Inferior parietal cortex (tissue), 1 donor: ENCODE results near the gene P3H4.
"Not testable (repeated sequence)": the region's sequence is repeated elsewhere in the genome, so short reads cannot be mapped to it uniquely, and the experiment has no call there.

ENCODE experiments used
- DNase-seq: peaks from one replicate; pipeline ENCODE4 v3.0.0-alpha.2; 2016; ENCODE audit errors: extremely low spot score

Gene P3H4

GRCh38 chr17:41811549-41812380 lies at the start of gene P3H4:
Gene P3H4 (minus strand): TSS chr17:41811949. CDS start chr17:41811915, 34 bp downstream.
- DNase-seq = peak; percentile 60

- DNase-seq = no peak
Observed at GRCh38 chr17:41860254-41860931, 48.6 kb upstream of the P3H4 start.

- DNase-seq = not testable (repeated sequence)
Observed at GRCh38 chr17:41851382-41851781, 39.6 kb upstream of the P3H4 start.

- no peak for DNase-seq
Observed at GRCh38 chr17:41849251-41849990, 37.7 kb upstream of the P3H4 start.

- DNase-seq = no peak
Observed at GRCh38 chr17:41848788-41849187, 37.0 kb upstream of the P3H4 start.

GRCh38 chr17:41844971-41845370 lies 33.2 kb upstream of the P3H4 start:
- no peak for DNase-seq

GRCh38 chr17:41840781-41841180 lies 29.0 kb upstream of the P3H4 start:
- DNase-seq = not testable (repeated sequence)

- not testable (repeated sequence) for DNase-seq
Observed at GRCh38 chr17:41839448-41839847, 27.7 kb upstream of the P3H4 start.

GRCh38 chr17:41837761-41838538 lies 26.2 kb upstream of the P3H4 start, which contains the start of gene KLHL10:
Gene KLHL10 (plus strand): TSS chr17:41837825. CDS start chr17:41837933, 108 bp downstream.
- DNase-seq = no peak

- no peak for DNase-seq
Observed at GRCh38 chr17:41836550-41837196, 24.9 kb upstream of the P3H4 start.

- DNase-seq = peak; percentile 53
Observed at GRCh38 chr17:41835800-41836549, 24.2 kb upstream of the P3H4 start, which contains the start of gene NT5C3B. Gene NT5C3B (minus strand): TSS chr17:41836232. CDS start chr17:41836193, 39 bp downstream.

- no peak for DNase-seq
Observed at GRCh38 chr17:41835214-41835799, 23.6 kb upstream of the P3H4 start.

GRCh38 chr17:41829961-41830360 lies 18.2 kb upstream of the P3H4 start:
- DNase-seq = not testable (repeated sequence)

- DNase-seq = no peak
Observed at GRCh38 chr17:41825175-41825845, 13.6 kb upstream of the P3H4 start.

GRCh38 chr17:41824086-41824485 lies 12.3 kb upstream of the P3H4 start:
- DNase-seq = no peak

GRCh38 chr17:41823580-41823979 lies 11.8 kb upstream of the P3H4 start:
- no peak for DNase-seq

GRCh38 chr17:41823141-41823524 lies 11.4 kb upstream of the P3H4 start:
- DNase-seq = no peak

- no peak for DNase-seq
Observed at GRCh38 chr17:41822216-41823140, 10.7 kb upstream of the P3H4 start.
